Subcutaneous adipose tissue (tissue), 4 donors: ENCODE data around the gene TUBA1B. TPM values are rescaled to one million over a fixed set of nuclear protein-coding genes. Genes with fewer than 3 reads are reported as not detected.

Experiments used
- CTCF ChIP-seq: fragments of 450-650 bp; IDR thresholded peaks from one replicate; pipeline ENCODE4 v1.5.1; 2016; ENCODE audit warnings: low read depth, mild to moderate bottlenecking, control low read depth, antibody characterized with exemption, moderate library complexity
- total RNA-seq, 4 donors: library from RNA; depleted of rRNA; stranded (reverse); fragments of >200 nt; gene quantifications; one replicate each; pipeline ENCODE4 v1.1.0, GENCODE V29; 2016

The TUBA1B gene
- total RNA-seq, 4 donors from 2014 or later, result 246 to 719 (median 447) TPM

GRCh38 chr12:49133014-49133413 is 1.8 kb upstream of the TUBA1B start:
- TF ChIP-seq CTCF, result no peak

GRCh38 chr12:49131894-49132461 is 783 bp upstream of the TUBA1B start:
- TF ChIP-seq CTCF, result no peak

GRCh38 chr12:49130151-49131050 is 794 bp downstream of the TUBA1B start:
- TF ChIP-seq CTCF, result no peak

- no peak for TF ChIP-seq CTCF
These were observed 1.7 kb downstream of the TUBA1B start for GRCh38 chr12:49129332-49130150.

GRCh38 chr12:49126852-49127763 is 4.1 kb downstream of the TUBA1B start:
- TF ChIP-seq CTCF, result no peak

- no peak for TF ChIP-seq CTCF
These were observed 10.0 kb downstream of the TUBA1B start for GRCh38 chr12:49121047-49121696.
